GM18507 (cell line): ENCODE data around the gene CTU2.

Experiments
- DNase-seq: peaks from one replicate; pipeline ENCODE4 v3.0.0; 2011; ENCODE audit warnings: low read depth; ENCODE audit not compliant: insufficient read length; ENCODE audit errors: extremely low spot score
- FAIRE-seq: peaks from 2 replicates; lab custom pipeline; 2011; peaks lifted over from hg19 to GRCh38; lab: Jason Lieb, UNC

Gene CTU2

GRCh38 chr16:88723911-88724310 is 17.6 kb downstream of the CTU2 start:
- FAIRE-seq (no peak), DNase-seq (no peak)

- FAIRE-seq (no peak), DNase-seq (no peak)
These were observed 18.7 kb downstream of the CTU2 start for GRCh38 chr16:88724855-88725555.

- no peak for DNase-seq
- FAIRE-seq = no peak
These were observed 19.5 kb downstream of the CTU2 start for GRCh38 chr16:88725609-88726407.

GRCh38 chr16:88726408-88726749 is 20.1 kb downstream of the CTU2 start:
- no peak for DNase-seq
- no peak for FAIRE-seq

GRCh38 chr16:88726981-88727380 is 20.7 kb downstream of the CTU2 start:
- DNase-seq (no peak), FAIRE-seq (no peak)

GRCh38 chr16:88727871-88728270 is 21.6 kb downstream of the CTU2 start:
- FAIRE-seq (no peak), DNase-seq (no peak)

GRCh38 chr16:88730632-88731607 is 24.6 kb downstream of the CTU2 start:
- DNase-seq = no peak
- FAIRE-seq = no peak

- FAIRE-seq (no peak), DNase-seq (no peak)
These were observed 25.4 kb downstream of the CTU2 start for GRCh38 chr16:88731699-88732098.

- DNase-seq (no peak), FAIRE-seq (no peak)
These were observed 26.1 kb downstream of the CTU2 start for GRCh38 chr16:88732172-88732960.

GRCh38 chr16:88732961-88733294 is 26.6 kb downstream of the CTU2 start:
- DNase-seq = no peak
- no peak for FAIRE-seq

- no peak for DNase-seq
- no peak for FAIRE-seq
These were observed 27.5 kb downstream of the CTU2 start for GRCh38 chr16:88733630-88734360.

- DNase-seq (no peak), FAIRE-seq (no peak)
These were observed 28.0 kb downstream of the CTU2 start for GRCh38 chr16:88734361-88734728.

GRCh38 chr16:88735121-88735520 is 28.8 kb downstream of the CTU2 start:
- FAIRE-seq (no peak), DNase-seq (no peak)

GRCh38 chr16:88735616-88736015 is 29.3 kb downstream of the CTU2 start:
- DNase-seq = no peak
- FAIRE-seq = no peak

GRCh38 chr16:88736088-88736487 is 29.8 kb downstream of the CTU2 start:
- FAIRE-seq (no peak), DNase-seq (no peak)

- no peak for DNase-seq
- no peak for FAIRE-seq
These were observed 30.2 kb downstream of the CTU2 start for GRCh38 chr16:88736496-88736895.

GRCh38 chr16:88737298-88738150 is 31.2 kb downstream of the CTU2 start:
- DNase-seq = peak; percentile 79
- FAIRE-seq = peak; percentile 81
